HepG2 (cell line): ENCODE results near the gene KBTBD2. TPM values are rescaled to one million over a fixed set of nuclear protein-coding genes. Genes with fewer than 3 reads are reported as not detected.

Experiments
- ATAC-seq: fragments of 200-7000 bp; cut with Tn5 transposase; 3 replicates; pipeline ENCODE4 v1.9.1; 2020; ENCODE audit warnings: mild to moderate bottlenecking, moderate library complexity
- BruUV-seq: library from RNA; stranded (reverse); fragments of 400-500 nt; replicated peaks from 2 replicates; lab custom pipeline; 2021; lab: Mats Ljungman, UMichigan
- CTCF ChIA-PET: fragments of 300-600 bp; formaldehyde crosslinking; extraction: SDS; loops from one replicate; lab custom pipeline; 2021; ENCODE audit warnings: low total read pairs, inconsistent platforms, low intra/inter-chr PET ratio; lab: Yijun Ruan, JAX
- POLR2A ChIA-PET: fragments of 350-600 bp; sonication (Branson Sonifier 250); formaldehyde crosslinking; loops from one replicate; lab custom pipeline; 2020; ENCODE audit warnings: antibody characterized with exemption, inconsistent platforms; lab: Yijun Ruan, JAX
- DNase-seq: peaks from one replicate; pipeline ENCODE4 v3.0.0-alpha.2; 2015; ENCODE audit warnings: low spot score
- FAIRE-seq: peaks from 3 replicates; lab custom pipeline; 2011; peaks lifted over from hg19 to GRCh38; lab: Jason Lieb, UNC
- H2AFZ ChIP-seq: one replicate; pipeline ENCODE4 v1.6.1; 2011; ENCODE audit warnings: low read length, inconsistent platforms
- H3K27ac ChIP-seq: fragments of 300-600 bp; 3 replicates; pipeline ENCODE4 v1.8.0; 2011; ENCODE audit warnings: mixed run types, mild to moderate bottlenecking, mixed read lengths, low read length, inconsistent platforms; ENCODE audit not compliant: insufficient read depth; ENCODE audit errors: extremely low read length
- H3K27me3 ChIP-seq, 2 experiments: fragments of 200-600 bp in 1 of 2; 2 replicates in 1 of 2; 3 replicates in 1 of 2; pipeline versions ENCODE4 v1.6.0 to v1.8.0; 2011; ENCODE audit warnings: low read length in 2 of 2, mild to moderate bottlenecking in 2 of 2, moderate library complexity in 2 of 2, inconsistent platforms in 1 of 2; ENCODE audit not compliant: insufficient read depth in 2 of 2, control insufficient read depth in 1 of 2
- H3K36me3 ChIP-seq, 2 experiments: fragments of 200-600 bp in 1 of 2; replicated peaks in 1 of 2; 2 replicates in 1 of 2; 3 replicates in 1 of 2; pipeline versions ENCODE4 v1.5.1 to v1.8.0; 2011; ENCODE audit warnings: low read length in 2 of 2, inconsistent platforms in 1 of 2; ENCODE audit not compliant: insufficient read depth in 2 of 2, control insufficient read depth in 1 of 2
- H3K4me1 ChIP-seq: 2 replicates; pipeline ENCODE4 v1.5.1; 2012; ENCODE audit warnings: low read length, inconsistent platforms; ENCODE audit not compliant: insufficient read depth
- H3K4me2 ChIP-seq: 2 replicates; pipeline ENCODE4 v1.6.0; 2011; ENCODE audit warnings: low read depth, low read length, inconsistent platforms
- H3K4me3 ChIP-seq, 3 experiments: fragments of 200-600 bp in 1 of 3; sonication (generic), shearing (Covaris generic) in 1 of 3; replicated peaks in 1 of 3; 2 replicates each; pipeline ENCODE4 v1.5.1; 2011 to 2016; ENCODE audit warnings: low read length in 3 of 3, inconsistent platforms in 2 of 3, low read depth in 2 of 3, mild to moderate bottlenecking in 2 of 3, control low read depth in 1 of 3, mixed read lengths in 1 of 3; ENCODE audit not compliant: insufficient read depth in 1 of 3
- H3K79me2 ChIP-seq: one replicate; pipeline ENCODE4 v1.6.1; 2011; ENCODE audit warnings: low read length, inconsistent platforms; ENCODE audit not compliant: insufficient read depth
- H3K9ac ChIP-seq: 2 replicates; pipeline ENCODE4 v1.6.0; 2011; ENCODE audit warnings: mild to moderate bottlenecking, low read depth, low read length, inconsistent platforms; ENCODE audit not compliant: insufficient read depth
- H3K9me3 ChIP-seq: 2 replicates; pipeline ENCODE4 v1.5.1; 2012; ENCODE audit warnings: mild to moderate bottlenecking, low read length
- H4K20me1 ChIP-seq: 2 replicates; pipeline ENCODE4 v1.6.0; 2011; ENCODE audit warnings: inconsistent platforms, mild to moderate bottlenecking, low read length, moderate library complexity; ENCODE audit not compliant: insufficient read depth
- CBX2 ChIP-seq, 2 experiments: fragments of 200-600 bp in 1 of 2; sonication (generic); formaldehyde crosslinking in 1 of 2; IDR thresholded peaks; 2 replicates each; pipeline versions ENCODE4 v1.7.0 to v1.8.1; 2018 to 2022; ENCODE audit warnings: low read depth in 2 of 2, low read length in 1 of 2, mild to moderate bottlenecking in 1 of 2, missing genetic modification reagents in 1 of 2
- GATAD1 ChIP-seq: IDR thresholded peaks from 2 replicates; pipeline ENCODE4 v1.6.1; 2016; ENCODE audit warnings: missing genetic modification reagents, missing compliant biosample characterization
- POLR2G ChIP-seq: fragments of 200-400 bp; formaldehyde crosslinking; IDR thresholded peaks from 2 replicates; pipeline ENCODE4 v1.6.1; 2018; ENCODE audit warnings: mild to moderate bottlenecking, low read depth, low read length, moderate library complexity
- SMARCC2 ChIP-seq: fragments of 450-650 bp; IDR thresholded peaks from 2 replicates; pipeline ENCODE4 v1.6.1; 2017; ENCODE audit warnings: antibody characterized with exemption, mild to moderate bottlenecking
- TARDBP ChIP-seq: sonication (generic); formaldehyde crosslinking; IDR thresholded peaks from 2 replicates; pipeline ENCODE4 v1.8.0; 2022; ENCODE audit warnings: mild to moderate bottlenecking, missing genetic modification reagents
- YY1 ChIP-seq: IDR thresholded peaks from 2 replicates; pipeline ENCODE4 v1.6.1; 2011; ENCODE audit warnings: low read length, low read depth, moderate library complexity, mild to moderate bottlenecking; ENCODE audit not compliant: insufficient read depth, insufficient replicate concordance
- ZNF552 ChIP-seq: sonication (generic); formaldehyde crosslinking; IDR thresholded peaks from 2 replicates; pipeline ENCODE4 v1.9.0; 2022; ENCODE audit warnings: missing genetic modification reagents, mild to moderate bottlenecking, borderline replicate concordance
- ZNF644 ChIP-seq: IDR thresholded peaks from 2 replicates; pipeline ENCODE4 v1.6.1; 2016; ENCODE audit warnings: low read depth
- ZNF652 ChIP-seq: IDR thresholded peaks from 2 replicates; pipeline ENCODE4 v1.6.1; 2016; ENCODE audit warnings: low read depth, borderline replicate concordance
- WGBS: methylation state at CpG from one replicate; pipeline ENCODE4 v1.1.6; 2017; ENCODE audit warnings: low lambda C conversion rate; 5-methylcytosine and 5-hydroxymethylcytosine counted together
- in situ Hi-C: cut with HindIII; loops from 2 replicates; pipeline ENCODE4 v1.10.0; 2017; ENCODE audit warnings: low pct_unique_long_range_greater_than_20kb; ENCODE audit not compliant: extremely low pct_ligation_motif_present
- intact Hi-C: fragments of 100-400 bp; cut with micrococcal nuclease; formaldehyde crosslinking; loops from one replicate; pipeline ENCODE4 v1.10.0; 2022; ENCODE audit not compliant: unreplicated experiment
- polyA plus RNA-seq, 8 experiments: library from polyadenylated mRNA; depleted of rRNA in 3 of 8; stranded (reverse) in 7 of 8; unstranded in 1 of 8; fragments of >200 nt; fragmentation: Illumina TruSeq in 4 of 8; extraction: Trizol in 4 of 8; gene quantifications; 2 replicates each; pipeline versions ENCODE4 v1.2.1 to v1.2.3, GENCODE V29; 2011 to 2016; ENCODE audit warnings: low read depth in 4 of 8, missing spikeins in 1 of 8, mixed read lengths in 1 of 8; ENCODE audit not compliant: insufficient read depth in 1 of 8
- total RNA-seq, 5 experiments: library from RNA; depleted of rRNA; stranded (reverse); fragments of >200 nt; fragmentation: Illumina TruSeq; extraction: Trizol; gene quantifications; 2 replicates each; pipeline ENCODE4 v1.2.3, GENCODE V29; 2016; ENCODE audit warnings: low read depth in 1 of 5
- TF ChIP-seq, protein P1 (sequence below): sonication (generic); formaldehyde crosslinking; IDR thresholded peaks from 2 replicates; pipeline ENCODE4 v1.4.0; 2020; ENCODE audit warnings: missing genetic modification reagents, low read depth, mild to moderate bottlenecking, borderline replicate concordance
- TF ChIP-seq, protein P2 (sequence below): sonication (generic); formaldehyde crosslinking; IDR thresholded peaks from 2 replicates; pipeline ENCODE4 v1.8.0; 2022; ENCODE audit warnings: mild to moderate bottlenecking, missing genetic modification reagents; ENCODE audit not compliant: insufficient replicate concordance

The KBTBD2 gene
- total and polyA plus RNA-seq, 2 of the 13 experiments (the other 11 are each of a cell fraction or from before 2014, with no cell fraction given) = 24.0 to 25.2 TPM

DNA sequence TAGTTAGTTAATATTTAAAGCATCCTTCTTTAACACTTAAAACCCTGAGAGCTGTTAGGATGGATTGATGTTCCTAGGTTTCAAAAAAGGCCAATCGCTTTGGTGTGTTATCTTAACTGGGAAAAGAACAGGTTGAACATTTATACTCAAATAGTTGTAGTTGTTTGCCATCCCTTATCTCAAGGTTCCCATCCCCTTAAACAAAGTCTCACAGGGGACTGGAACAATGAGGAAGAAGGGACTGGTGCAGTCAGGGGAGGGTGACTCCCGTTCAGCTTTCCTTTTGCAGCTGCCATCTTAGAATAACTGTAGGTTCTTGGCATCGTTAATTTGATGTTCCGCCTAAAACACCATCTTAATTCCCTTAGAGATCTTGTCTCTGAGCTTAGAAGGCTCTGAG lies 2.6 kb upstream of the KBTBD2 start:
- no peak for ATAC-seq
- Histone ChIP-seq H3K79me2 (peaks cover 26% of the 10 kb centered on the region), H3K27ac (peak overlapping the region; percentile 86), H4K20me1 (peaks cover 6% of the 10 kb centered on the region; the same call in 1 of the 2 replicates), H3K4me1 (peaks cover 37% of the 10 kb centered on the region), H3K27me3 (no peaks in the 10 kb centered on the region), H3K9ac (peak overlapping the region; percentile 81; the same call in 1 of the 2 replicates), H3K9me3 (no peaks in the 10 kb centered on the region), H3K36me3 (no peaks in the 10 kb centered on the region), H2AFZ (peak overlapping the region; percentile 82), H3K4me2 (peak overlapping the region; percentile 77), H3K4me3 (peak overlapping the region; percentile 65 to 80 (median 70); a peak in 5 of 6 replicates)
- in situ Hi-C loops (no loop called here), intact Hi-C loops (loop anchor here (5.0 to 10.0 kb wide), 3 partner anchors 97 to 213 kb away; partner anchors contain the start of gene RP9)
- ChIA-PET CTCF (no interaction called here), POLR2A (interaction anchor here (1.2 to 2.0 kb wide), 3 partner anchors 10 to 169 kb away, joined by 3 to 7 read pairs (median 5); partner anchors contain the start of genes FKBP9 and NT5C3A)
- peak; percentile 80; the same call in 1 of the 2 replicates for TF ChIP-seq ZNF652 (CRISPR knock-in tag)
- TF ChIP-seq, protein P1, sequence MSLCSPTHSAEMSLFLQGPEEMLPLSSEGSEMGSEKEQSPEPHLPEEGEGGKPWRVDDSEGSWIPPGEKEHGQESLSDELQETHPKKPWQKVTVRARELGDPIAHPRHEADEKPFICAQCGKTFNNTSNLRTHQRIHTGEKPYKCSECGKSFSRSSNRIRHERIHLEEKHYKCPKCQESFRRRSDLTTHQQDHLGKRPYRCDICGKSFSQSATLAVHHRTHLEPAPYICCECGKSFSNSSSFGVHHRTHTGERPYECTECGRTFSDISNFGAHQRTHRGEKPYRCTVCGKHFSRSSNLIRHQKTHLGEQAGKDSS (CRISPR knock-in tag) = no peak
- TF ChIP-seq ZNF552 (CRISPR knock-in tag) = no peak
- TF ChIP-seq POLR2G = no peak
- no peak for TF ChIP-seq SMARCC2
- FAIRE-seq = no peak
- BruUV-seq = no TSS peak
- DNase-seq = no peak
- WGBS = 43% methylated on average over 4 of the region's 4 CpGs

DNA sequence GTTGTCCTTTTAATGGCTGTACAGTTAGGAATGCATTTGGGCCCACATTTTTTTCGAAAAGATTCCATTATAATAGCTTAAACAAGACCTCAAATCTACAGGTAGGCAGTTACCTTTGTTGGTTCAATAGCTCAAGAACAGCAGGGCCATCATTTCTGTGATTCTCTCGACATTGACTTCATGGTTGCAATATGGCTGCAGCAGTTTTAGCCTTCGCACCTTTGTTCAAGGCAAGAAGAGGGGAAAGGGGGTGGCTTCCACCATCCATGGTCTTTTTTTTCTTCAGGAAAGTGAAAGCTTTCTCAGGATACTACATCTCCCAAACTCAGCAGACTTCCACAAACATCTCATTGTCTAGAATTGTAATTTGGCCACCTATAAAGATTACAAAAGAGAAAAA lies 2.2 kb upstream of the KBTBD2 start:
- BruUV-seq = no TSS peak
- ChIA-PET CTCF (no interaction called here), POLR2A (interaction anchor here (1.2 to 2.0 kb wide), 3 partner anchors 10 to 169 kb away, joined by 3 to 7 read pairs (median 5); partner anchors contain the start of genes FKBP9 and NT5C3A)
- Histone ChIP-seq H3K9me3 (no peaks in the 10 kb centered on the region), H3K4me2 (peak overlapping the region; percentile 77), H3K27me3 (no peaks in the 10 kb centered on the region), H3K79me2 (peaks cover 30% of the 10 kb centered on the region), H3K36me3 (no peaks in the 10 kb centered on the region), H2AFZ (peak overlapping the region; percentile 82), H3K4me3 (peak overlapping the region; percentile 65 to 80 (median 70); a peak in 5 of 6 replicates), H3K4me1 (peaks cover 38% of the 10 kb centered on the region), H3K27ac (peak overlapping the region; percentile 86), H3K9ac (peak overlapping the region; percentile 81), H4K20me1 (peaks cover 8% of the 10 kb centered on the region)
- intact Hi-C loops = loop anchor here (2.0 to 10.0 kb wide), 4 partner anchors 47 to 214 kb away; partner anchors contain the start of gene RP9
- WGBS = 11% methylated on average over 3 of the region's 3 CpGs
- ATAC-seq (no peak), DNase-seq (no peak), FAIRE-seq (no peak)
- in situ Hi-C loops = no loop called here
- TF ChIP-seq YY1 (peak; percentile 65), CBX2 (IDR thresholded peaks at IDR 0.05; ENCODE audit: low read depth, low read length) (no peak), CBX2 (CRISPR knock-in tag; IDR thresholded peaks at IDR 0.05; ENCODE audit: low read depth) (no peak), ZNF644 (CRISPR knock-in tag) (peak; percentile 84), TARDBP (CRISPR knock-in tag) (no peak), GATAD1 (CRISPR knock-in tag) (no peak)
- TF ChIP-seq, protein P2, sequence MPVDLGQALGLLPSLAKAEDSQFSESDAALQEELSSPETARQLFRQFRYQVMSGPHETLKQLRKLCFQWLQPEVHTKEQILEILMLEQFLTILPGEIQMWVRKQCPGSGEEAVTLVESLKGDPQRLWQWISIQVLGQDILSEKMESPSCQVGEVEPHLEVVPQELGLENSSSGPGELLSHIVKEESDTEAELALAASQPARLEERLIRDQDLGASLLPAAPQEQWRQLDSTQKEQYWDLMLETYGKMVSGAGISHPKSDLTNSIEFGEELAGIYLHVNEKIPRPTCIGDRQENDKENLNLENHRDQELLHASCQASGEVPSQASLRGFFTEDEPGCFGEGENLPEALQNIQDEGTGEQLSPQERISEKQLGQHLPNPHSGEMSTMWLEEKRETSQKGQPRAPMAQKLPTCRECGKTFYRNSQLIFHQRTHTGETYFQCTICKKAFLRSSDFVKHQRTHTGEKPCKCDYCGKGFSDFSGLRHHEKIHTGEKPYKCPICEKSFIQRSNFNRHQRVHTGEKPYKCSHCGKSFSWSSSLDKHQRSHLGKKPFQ = peak; percentile 26
